Activated CD4-positive, alpha-beta T cell treated with anti-CD3 and anti-CD28 coated beads for 4 hours (primary cell): ENCODE results near the gene TMEM108.

Source experiments
- DNase-seq, 2 donors: peaks; one replicate each; pipeline ENCODE4 v3.0.0-alpha.2; 2020

Gene TMEM108

DNA sequence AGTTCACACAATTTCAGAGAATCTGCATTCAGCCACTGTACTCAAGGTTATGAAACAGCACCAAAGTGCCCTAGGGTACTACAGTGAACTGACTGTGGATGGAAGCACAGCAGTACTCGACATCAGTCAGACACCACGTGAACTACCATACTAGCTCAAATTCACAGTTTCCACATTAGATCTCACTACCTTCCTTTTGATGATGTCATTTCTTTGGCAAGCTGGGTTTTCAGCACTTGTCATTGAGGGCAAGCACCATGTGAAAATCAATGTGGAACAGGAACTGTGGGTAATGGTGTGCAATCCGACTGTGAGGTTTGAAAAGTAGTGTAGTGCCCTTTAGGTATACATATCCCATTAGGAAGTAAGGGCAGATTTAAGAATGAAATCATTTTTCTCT is 251.1 kb downstream of the TMEM108 start:
- no peak for DNase-seq

GRCh38 chr3:133292296-133292695 is 254.1 kb downstream of the TMEM108 start:
- DNase-seq: no peak

GRCh38 chr3:133293397-133294110 is 255.4 kb downstream of the TMEM108 start:
- DNase-seq: no peak

- DNase-seq: no peak
Measured at GRCh38 chr3:133294253-133294652, 256.1 kb downstream of the TMEM108 start.

GRCh38 chr3:133295199-133295901 is 257.2 kb downstream of the TMEM108 start:
- DNase-seq: no peak

DNA sequence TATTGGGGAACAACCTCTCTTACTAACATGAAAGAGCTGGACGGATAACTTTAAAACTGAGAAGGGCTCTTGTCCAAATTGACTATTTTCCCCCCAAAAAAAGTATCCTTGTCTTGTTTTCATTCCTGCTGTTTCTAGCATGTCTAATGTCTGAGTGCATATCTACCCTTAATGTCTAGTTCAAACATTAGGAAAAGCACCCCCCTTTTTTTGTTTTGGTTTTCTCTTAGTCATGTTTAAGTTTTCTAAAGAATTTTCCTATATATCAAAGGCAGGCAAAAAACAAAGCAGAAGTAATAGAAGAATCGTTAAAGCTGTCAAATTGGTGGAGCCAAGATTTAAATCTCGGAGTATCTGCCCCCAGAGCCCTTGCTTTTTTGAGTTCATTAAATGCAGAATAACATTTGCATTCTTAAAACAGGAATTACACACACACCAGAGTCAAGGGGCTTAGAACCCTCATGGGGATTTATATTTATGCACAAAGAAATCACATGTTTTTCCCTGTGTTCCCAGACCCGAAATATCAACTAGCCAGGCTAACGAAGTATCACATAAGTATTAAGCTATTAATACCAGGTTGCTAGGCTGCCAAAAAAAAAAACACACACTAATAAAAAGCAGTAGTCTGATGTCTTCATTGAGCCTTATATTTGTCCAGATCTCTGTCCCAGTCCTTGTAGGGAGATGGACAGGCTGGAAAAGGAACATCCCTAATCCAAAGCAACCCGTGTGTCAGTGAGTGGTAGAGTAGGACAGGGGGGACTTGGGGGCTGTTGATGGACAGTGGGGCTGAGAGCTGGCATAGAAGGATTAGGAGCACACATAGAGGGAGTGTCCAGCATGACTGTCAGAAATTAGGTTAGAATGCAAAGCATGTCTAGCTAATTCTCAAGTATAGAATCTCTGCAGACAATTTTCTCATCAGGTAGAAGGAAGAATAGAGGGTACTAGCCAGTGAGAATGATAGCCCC is 258.0 kb downstream of the TMEM108 start:
- no peak for DNase-seq

DNA sequence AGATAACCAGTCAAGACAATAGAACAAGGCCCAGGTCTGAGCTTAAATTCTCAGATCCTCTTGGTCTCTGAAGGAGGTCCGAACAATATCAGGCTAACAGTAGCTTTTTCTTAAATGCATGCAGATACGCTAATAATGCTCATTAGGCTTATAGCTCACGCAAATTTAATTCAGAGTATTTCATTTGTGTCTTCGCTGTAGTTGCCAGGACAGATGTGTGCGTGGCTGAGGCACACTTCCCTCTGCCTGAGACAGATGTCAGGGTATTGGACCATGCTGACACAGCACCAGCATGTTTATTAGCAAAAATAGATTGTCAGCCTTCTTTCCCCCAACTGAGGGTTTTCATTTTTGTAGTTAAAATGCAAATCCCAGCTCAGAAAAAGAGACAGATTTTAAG is 258.8 kb downstream of the TMEM108 start:
- no peak for DNase-seq

DNA sequence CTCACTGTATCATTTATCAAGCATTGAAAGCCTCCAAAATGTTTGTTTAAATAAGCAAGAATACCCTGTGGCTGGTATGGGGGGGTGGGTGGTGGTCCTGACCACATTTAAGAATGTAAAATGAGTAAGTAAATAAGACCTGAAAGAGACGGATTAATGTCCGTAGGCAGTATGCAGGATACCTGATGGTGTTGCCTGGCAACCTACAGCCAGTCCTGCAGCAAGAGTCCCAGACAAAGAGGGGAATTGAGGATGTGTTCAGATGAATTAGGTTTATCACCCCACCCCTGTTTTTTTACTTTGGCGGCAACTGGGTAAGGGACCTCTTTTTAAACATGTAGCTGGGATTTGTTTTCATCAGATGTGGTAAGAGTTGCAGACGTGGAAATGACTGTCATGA is 261.9 kb downstream of the TMEM108 start:
- no peak for DNase-seq

- no peak for DNase-seq
Measured at GRCh38 chr3:133301194-133301593, 263.0 kb downstream of the TMEM108 start.

GRCh38 chr3:133301731-133302130 is 263.5 kb downstream of the TMEM108 start:
- no peak for DNase-seq

DNA sequence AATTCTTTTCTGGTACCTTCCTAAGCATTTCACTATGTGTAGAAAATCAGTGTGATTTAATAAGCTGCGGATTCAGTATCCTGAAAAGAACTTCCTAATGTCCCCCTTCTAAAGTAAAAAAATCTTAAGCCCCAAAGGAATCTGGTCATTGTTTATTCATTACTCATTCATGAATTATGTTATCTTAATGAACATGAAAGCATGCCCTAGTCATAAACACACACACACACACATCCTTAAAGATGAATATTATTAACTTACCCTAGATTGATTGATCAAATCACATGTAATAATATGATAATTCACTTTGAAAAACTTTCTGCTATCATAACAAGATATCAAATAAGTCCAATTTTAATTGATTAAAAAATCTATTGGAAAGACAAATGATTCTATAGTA is 265.2 kb downstream of the TMEM108 start:
- DNase-seq: no peak

GRCh38 chr3:133317866-133318265 is 279.7 kb downstream of the TMEM108 start:
- DNase-seq: no peak

GRCh38 chr3:133328373-133328772 is 290.2 kb downstream of the TMEM108 start:
- no peak for DNase-seq

DNA sequence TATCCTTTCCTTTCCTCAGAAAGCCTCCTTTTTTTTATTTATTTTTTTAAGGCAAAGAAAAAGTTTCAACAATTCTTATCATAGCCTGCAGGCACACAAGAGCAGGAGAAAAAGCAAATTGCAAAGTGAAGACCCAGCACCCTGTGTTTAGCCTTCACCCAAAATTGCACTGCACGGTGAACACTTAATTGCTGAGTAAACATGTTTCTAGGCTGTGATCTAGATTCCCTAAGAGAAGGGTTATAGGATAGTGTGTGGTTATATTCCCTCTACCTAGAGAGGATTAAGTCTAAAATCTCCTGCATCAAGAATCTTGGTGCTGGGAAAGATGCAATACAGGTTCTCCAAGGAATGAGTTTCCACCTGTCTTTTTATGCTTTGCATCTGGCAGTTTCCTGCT is 291.4 kb downstream of the TMEM108 start:
- DNase-seq: no peak

GRCh38 chr3:133330065-133330464 is 291.9 kb downstream of the TMEM108 start:
- no peak for DNase-seq

DNA sequence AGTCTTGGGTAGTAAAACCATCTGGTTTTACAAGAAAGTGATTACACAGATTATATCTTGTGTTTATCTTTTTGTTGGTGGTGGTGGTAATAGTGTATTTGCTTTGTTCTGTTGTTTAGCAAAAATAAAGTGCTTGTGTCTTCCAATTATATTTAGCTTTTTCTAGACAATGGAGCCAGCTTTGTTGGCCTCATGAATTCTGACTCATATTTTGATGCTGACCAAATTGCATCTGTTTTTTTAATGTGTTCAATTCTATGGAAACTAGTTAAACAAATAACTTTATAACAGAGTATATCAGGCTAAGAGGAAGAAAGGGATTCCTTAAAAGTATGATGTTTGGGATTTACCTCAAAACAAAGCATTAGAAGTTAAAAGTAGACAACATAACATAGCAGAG is 292.3 kb downstream of the TMEM108 start:
- no peak for DNase-seq

DNA sequence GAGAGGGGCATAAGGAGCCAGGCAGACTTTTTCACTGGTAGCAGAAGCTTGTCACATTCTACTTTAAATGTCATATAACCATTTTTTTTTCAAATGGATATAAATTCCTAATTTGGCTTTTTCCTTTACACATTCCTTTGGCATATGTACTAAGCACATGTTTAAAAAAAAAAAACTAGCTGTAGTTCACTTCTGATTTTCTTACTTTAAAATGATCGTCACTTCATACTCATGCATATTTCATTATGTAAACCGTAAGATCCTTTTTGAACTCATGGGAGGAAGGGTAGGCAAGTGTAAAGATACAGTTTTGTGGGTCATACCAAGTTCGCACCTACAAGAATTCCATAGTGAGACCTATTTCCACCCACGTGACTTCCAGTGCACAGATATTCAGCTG is 316.5 kb downstream of the TMEM108 start:
- DNase-seq: no peak

- DNase-seq: no peak
Measured at GRCh38 chr3:133360476-133360875, 322.3 kb downstream of the TMEM108 start.

DNA sequence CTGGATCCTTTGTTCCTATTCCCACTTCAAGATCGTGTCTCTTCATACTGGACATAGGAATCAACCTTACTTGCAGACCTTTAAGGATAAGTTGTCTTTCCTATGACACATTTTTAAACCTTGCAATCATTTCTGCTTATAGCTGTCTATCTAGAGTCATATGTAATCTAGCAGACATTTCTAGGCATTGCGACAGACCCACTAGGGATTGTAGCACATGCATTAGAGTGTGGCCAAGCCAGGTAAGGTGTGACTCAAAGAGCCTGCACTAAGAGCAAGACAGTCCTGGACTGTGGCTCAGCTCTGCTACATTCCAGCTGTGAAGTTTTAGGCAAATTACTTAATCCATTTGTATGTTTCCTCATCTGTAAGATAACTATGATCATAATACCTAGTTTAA is 322.8 kb downstream of the TMEM108 start:
- no peak for DNase-seq

DNA sequence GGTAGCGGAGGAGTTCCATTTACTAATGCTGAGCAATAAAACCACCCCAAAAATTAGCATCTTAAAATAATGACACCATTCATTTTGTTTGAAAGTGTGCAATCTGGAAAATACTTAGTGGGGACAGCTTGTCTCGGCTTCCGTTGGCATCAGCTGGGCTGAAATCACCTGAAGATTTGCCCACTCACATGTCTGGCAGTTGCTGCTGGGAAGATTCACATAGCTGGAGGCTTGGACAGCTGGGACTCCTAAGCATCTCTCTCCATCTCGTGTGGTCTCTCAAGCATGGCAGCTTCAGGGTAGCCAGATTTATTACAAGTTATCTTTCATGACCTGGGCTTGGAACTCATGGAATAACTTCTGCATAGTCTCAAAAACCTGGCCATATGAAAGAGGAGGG is 323.2 kb downstream of the TMEM108 start:
- no peak for DNase-seq

GRCh38 chr3:133362539-133362938 is 324.3 kb downstream of the TMEM108 start:
- DNase-seq: no peak

DNA sequence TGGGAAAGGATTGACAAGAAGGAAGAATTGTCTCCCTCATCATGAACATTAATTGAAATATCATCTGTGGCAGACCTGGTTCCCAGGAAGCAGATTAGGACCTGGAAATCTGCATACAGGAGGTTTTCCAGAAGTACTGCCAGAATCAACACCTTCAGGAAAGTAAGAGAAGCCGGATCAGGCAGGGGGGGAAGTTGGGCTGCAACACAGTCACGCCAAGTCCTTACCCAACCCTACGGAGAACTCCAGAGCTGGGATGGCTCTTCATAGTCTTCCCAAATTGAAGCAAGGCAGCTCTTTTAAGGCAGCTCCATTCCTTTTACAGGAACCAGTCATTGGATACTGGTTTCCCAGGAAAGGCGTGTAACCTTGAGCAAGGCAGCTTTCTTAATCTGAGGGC is 326.5 kb downstream of the TMEM108 start:
- no peak for DNase-seq

- no peak for DNase-seq
Measured at GRCh38 chr3:133366921-133367320, 328.7 kb downstream of the TMEM108 start.

- DNase-seq: no peak
Measured at GRCh38 chr3:133367403-133367802, 329.2 kb downstream of the TMEM108 start.
